AG04450 (cell line): ENCODE data around the gene MAJIN. TPM values are rescaled to one million over a fixed set of nuclear protein-coding genes. Genes with fewer than 3 reads are reported as not detected.

Experiments used
- CTCF ChIA-PET: fragments of 300-600, 350-600 bp; formaldehyde crosslinking; extraction: SDS; loops from one replicate; lab custom pipeline; 2022; ENCODE audit warnings: antibody characterized with exemption, inconsistent platforms; lab: Charles Lee
- POLR2A ChIA-PET: fragments of 350-600 bp; formaldehyde crosslinking; extraction: SDS; loops from one replicate; lab custom pipeline; 2021; ENCODE audit warnings: antibody characterized with exemption, inconsistent platforms; lab: Yijun Ruan, JAX
- DNase-seq: peaks from one replicate; pipeline ENCODE4 v3.0.0-alpha.2; 2011; ENCODE audit warnings: low read depth, low spot score
- H3K27ac ChIP-seq: one replicate; pipeline ENCODE4 v1.5.1; 2012; ENCODE audit warnings: low read depth, low read length, control low read depth
- H3K27me3 ChIP-seq: one replicate; pipeline ENCODE4 v1.6.0; 2012; ENCODE audit warnings: low read length; ENCODE audit not compliant: control insufficient read depth, insufficient read depth
- H3K4me3 ChIP-seq: 2 replicates; pipeline ENCODE4 v1.5.1; 2011; ENCODE audit warnings: mild to moderate bottlenecking, low read depth, low read length, control low read depth
- H3K9me3 ChIP-seq: 2 replicates; pipeline ENCODE4 v1.5.1; 2012; ENCODE audit warnings: low read length; ENCODE audit not compliant: control insufficient read depth, insufficient read depth
- polyA plus RNA-seq: library from polyadenylated mRNA; depleted of rRNA; stranded (reverse); fragments of >200 nt; gene quantifications from 2 replicates; pipeline ENCODE4 v1.2.3, GENCODE V29; 2011
- TF ChIP-seq, protein P1 (sequence below): IDR thresholded peaks from 2 replicates; pipeline ENCODE4 v1.5.1; 2011; ENCODE audit warnings: low read depth, low read length, control low read depth, inconsistent platforms

MAJIN gene
- polyA plus RNA-seq, 1 experiment = not detected

GRCh38 chr11:64893194-64894069 is 78.5 kb downstream of the MAJIN start:
- Histone ChIP-seq H3K27ac (no peak overlapping the region), H3K4me3 (no peak overlapping the region), H3K27me3 (no peaks in the 10 kb centered on the region), H3K9me3 (no peaks in the 10 kb centered on the region; the same call in 1 of the 2 replicates)
- no peak for DNase-seq
- ChIA-PET POLR2A (interaction anchor here (0.6 kb wide), 1 partner anchor 126 kb away, joined by 3 read pairs; no protein-coding TSS in a partner anchor), CTCF (interaction anchor here (0.8 to 4.1 kb wide), 14 partner anchors 8 to 115 kb away, joined by 3 to 82 read pairs (median 4); partner anchors contain the start of genes CDC42BPG, PPP2R5B and SF1)
- TF ChIP-seq, protein P1, sequence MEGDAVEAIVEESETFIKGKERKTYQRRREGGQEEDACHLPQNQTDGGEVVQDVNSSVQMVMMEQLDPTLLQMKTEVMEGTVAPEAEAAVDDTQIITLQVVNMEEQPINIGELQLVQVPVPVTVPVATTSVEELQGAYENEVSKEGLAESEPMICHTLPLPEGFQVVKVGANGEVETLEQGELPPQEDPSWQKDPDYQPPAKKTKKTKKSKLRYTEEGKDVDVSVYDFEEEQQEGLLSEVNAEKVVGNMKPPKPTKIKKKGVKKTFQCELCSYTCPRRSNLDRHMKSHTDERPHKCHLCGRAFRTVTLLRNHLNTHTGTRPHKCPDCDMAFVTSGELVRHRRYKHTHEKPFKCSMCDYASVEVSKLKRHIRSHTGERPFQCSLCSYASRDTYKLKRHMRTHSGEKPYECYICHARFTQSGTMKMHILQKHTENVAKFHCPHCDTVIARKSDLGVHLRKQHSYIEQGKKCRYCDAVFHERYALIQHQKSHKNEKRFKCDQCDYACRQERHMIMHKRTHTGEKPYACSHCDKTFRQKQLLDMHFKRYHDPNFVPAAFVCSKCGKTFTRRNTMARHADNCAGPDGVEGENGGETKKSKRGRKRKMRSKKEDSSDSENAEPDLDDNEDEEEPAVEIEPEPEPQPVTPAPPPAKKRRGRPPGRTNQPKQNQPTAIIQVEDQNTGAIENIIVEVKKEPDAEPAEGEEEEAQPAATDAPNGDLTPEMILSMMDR = no peak

GRCh38 chr11:64892838-64893193 is 79.1 kb downstream of the MAJIN start:
- ChIA-PET CTCF (interaction anchor here (0.8 to 4.1 kb wide), 4 partner anchors 8 to 45 kb away, joined by 3 to 82 read pairs (median 8); no protein-coding TSS in a partner anchor), POLR2A (interaction anchor here (0.6 kb wide), 1 partner anchor 126 kb away, joined by 3 read pairs; no protein-coding TSS in a partner anchor)
- Histone ChIP-seq H3K27ac (no peak overlapping the region), H3K9me3 (no peaks in the 10 kb centered on the region; the same call in 1 of the 2 replicates), H3K4me3 (no peak overlapping the region), H3K27me3 (no peaks in the 10 kb centered on the region)
- DNase-seq = no peak
- TF ChIP-seq, protein P1 = no peak

DNA sequence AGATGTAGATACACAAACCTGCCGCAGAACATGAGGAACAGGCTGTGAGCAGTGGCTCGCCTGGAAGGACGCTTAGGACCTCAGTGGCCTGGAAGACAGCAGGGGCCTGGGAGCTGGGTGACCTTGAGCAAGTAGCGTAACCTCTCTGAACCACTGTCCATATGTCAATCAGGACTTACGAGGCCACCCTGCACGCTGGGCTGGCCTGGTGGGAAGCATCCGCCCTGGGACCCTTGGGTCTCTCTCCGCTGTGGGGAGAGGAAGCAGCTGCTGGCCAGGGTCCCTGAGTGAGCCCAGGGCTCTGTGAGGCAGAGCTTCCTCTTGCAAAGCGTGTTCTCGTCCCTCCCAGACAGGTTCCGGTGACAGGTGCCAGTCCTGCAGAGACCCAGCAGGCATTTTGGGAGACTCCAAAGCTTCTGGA is 79.5 kb downstream of the MAJIN start:
- CTCF ChIA-PET = interaction anchor here (0.8 to 4.1 kb wide), 2 partner anchors 29 to 45 kb away, joined by 3 to 82 read pairs; no protein-coding TSS in a partner anchor
- Histone ChIP-seq H3K27me3 (no peaks in the 10 kb centered on the region), H3K27ac (no peak overlapping the region), H3K4me3 (no peak overlapping the region), H3K9me3 (no peaks in the 10 kb centered on the region; the same call in 1 of the 2 replicates)
- TF ChIP-seq, protein P1 = no peak
- POLR2A ChIA-PET = interaction anchor here (0.6 kb wide), 1 partner anchor 127 kb away, joined by 3 read pairs; no protein-coding TSS in a partner anchor
- DNase-seq = no peak

GRCh38 chr11:64891880-64892279 is 80.0 kb downstream of the MAJIN start:
- no peak overlapping the region for H3K27ac ChIP-seq
- CTCF ChIA-PET = interaction anchor here (4.1 kb wide), 1 partner anchor 44 kb away, joined by 82 read pairs; no protein-coding TSS in a partner anchor
- no peak overlapping the region for H3K4me3 ChIP-seq
- DNase-seq = no peak
- H3K9me3 ChIP-seq = no peaks in the 10 kb centered on the region
- POLR2A ChIA-PET = interaction anchor here (0.6 to 0.7 kb wide), 2 partner anchors 36 to 126 kb away, joined by 3 to 4 read pairs; no protein-coding TSS in a partner anchor
- no peaks in the 10 kb centered on the region for H3K27me3 ChIP-seq
- TF ChIP-seq, protein P1 = no peak
